Activated CD8-positive, alpha-beta memory T cell treated with anti-CD3 and anti-CD28 coated beads, Interleukin-2, amount 50 U/mL, for 1 hour (primary cell): ENCODE results near the gene GNAQ.
"Not testable (repeated sequence)": the region's sequence is repeated elsewhere in the genome, so short reads cannot be mapped to it uniquely, and the experiment has no call there.

ENCODE experiments used
- DNase-seq: peaks from one replicate; pipeline ENCODE4 v3.0.0-alpha.2; 2020; ENCODE audit errors: extremely low read depth

The GNAQ gene

DNA sequence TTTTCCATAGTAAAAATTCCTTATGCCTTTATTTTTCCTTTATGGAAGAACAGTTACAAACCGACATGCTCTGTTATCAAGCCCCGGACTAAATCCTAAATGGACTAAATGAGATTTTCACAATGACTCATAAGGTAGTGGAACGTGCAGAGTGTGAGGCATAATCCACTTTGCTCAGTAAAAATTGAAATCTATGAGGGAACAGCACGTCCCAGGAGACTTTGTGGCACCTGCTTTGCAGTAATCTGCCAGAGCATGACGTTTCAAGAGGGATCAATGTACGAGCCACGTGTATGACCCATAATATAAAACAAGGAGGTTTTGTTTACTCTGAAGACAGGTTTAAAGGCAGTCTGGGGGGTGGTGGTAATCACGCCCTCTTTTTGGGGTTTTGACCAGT lies 299.7 kb downstream of the GNAQ start:
- DNase-seq, result no peak

DNA sequence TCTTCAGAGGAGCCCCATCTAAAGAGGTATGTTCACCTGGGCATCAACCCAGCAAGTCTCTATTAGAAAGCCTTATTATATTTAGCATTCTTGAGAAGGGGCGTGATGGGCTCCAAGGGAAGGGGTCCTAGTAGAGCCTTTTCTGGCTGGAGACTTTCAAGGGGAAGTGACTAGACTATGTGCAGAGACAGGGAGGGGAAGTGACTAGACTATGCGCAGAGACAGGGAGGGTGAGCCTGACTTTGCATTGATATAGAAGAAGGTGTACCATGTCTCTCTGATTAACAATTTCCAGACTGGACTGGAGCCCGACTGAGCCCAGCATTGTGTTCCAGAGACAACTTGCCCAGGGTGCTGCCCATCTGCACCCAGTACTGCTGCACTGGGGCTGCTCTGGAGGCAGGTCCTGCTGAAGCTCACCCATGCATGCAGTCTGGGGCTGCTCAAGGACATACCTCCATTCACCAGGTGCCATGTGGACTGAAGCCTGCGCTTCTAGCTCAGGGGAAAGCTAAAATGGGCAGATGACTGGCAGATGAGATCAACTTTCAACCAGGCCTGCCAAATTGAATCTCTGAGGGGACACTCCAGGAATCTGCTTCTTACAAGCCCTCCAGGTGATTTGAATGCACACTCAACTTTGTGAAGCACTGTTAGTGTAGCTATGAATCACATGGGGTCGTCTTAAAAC lies 300.5 kb downstream of the GNAQ start:
- DNase-seq, result no peak

DNA sequence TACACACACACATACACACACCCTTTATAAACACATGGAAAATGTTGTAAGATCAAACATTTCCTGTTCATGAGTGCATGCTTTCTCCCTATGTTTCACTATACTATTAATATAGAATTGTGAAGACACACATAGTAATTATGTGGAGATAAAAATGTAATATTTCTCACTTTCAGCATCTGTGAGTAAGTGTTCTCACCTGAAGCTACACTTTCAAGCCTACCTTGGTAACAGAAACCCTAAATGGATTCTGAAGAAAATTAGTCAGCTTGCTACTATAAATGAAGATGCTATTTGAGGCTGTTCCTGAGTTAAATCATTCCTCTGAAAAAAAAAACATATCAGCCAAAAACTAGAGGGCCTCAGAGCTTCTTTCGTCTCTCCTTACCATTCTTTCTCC lies 302.4 kb downstream of the GNAQ start:
- DNase-seq, result no peak

GRCh38 chr9:77726814-77727213 lies 304.8 kb downstream of the GNAQ start:
- DNase-seq, result no peak

GRCh38 chr9:77726289-77726688 lies 305.3 kb downstream of the GNAQ start:
- no peak for DNase-seq

DNA sequence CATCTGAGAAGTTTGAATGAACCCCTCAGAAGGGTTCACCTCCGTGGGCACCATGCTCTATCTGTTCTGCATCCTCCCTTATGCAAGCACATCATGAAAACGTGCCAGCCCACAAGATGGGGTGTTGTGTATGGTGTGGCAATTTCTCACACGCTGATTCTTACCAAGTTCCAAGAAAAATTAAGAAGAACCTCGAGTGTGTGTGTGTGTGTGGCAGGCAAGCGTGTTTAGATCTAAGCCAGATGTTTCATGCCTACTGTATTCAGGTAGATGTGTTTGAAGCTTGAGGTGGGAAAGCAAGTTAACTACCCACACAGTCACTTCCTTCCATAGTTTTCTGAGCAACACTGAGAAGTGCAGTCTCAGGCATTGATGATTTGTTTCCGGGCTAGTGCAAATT lies 305.8 kb downstream of the GNAQ start:
- DNase-seq, result no peak

DNA sequence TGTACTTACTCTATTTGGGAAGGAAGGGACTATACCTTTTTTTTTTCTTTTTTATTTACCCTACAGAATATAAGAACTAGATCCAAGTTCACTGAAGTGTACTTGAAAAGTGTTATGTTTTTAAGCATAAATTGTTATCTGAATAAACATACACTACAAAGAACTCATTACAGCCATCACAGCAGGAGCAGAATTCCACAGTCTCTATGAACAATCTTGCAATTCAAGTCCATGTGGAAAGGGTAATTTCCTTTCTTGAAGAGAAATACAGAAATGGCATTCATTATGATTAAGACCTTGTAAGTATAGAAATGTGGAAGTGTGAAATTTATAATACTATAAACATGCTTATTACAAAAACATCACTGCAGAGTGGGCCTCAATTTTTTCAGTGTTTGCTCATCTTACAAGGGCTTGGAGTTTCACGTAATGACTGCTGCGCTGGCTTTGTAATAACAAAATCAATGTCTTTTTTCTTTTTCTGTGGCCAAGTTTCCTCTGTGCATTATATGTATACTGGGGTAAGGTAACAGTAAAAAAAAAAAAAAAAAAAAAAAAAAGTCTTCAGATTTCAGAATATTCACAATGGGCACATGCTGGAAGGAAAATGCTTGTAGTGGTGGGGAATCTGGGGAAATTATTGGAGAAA lies 306.4 kb downstream of the GNAQ start:
- no peak for DNase-seq

DNA sequence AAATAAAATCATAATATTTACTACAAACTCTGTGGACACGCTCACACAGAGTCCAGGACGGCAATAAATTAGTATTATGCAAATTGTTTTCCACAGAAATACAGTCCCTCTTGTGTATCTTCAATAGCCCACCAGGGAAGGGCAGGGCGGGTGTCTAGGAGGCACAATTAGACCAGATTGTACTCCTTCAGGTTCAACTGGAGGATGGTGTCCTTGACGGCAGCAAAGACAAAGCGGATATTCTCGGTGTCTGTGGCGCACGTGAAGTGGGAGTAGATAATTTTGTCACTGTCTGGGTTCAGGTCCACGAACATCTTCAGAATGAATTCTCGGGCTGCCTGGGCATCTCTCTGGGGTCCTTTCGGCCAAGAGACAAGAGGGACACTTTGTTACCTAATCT lies 310.5 kb downstream of the GNAQ start:
- not testable (repeated sequence) for DNase-seq

DNA sequence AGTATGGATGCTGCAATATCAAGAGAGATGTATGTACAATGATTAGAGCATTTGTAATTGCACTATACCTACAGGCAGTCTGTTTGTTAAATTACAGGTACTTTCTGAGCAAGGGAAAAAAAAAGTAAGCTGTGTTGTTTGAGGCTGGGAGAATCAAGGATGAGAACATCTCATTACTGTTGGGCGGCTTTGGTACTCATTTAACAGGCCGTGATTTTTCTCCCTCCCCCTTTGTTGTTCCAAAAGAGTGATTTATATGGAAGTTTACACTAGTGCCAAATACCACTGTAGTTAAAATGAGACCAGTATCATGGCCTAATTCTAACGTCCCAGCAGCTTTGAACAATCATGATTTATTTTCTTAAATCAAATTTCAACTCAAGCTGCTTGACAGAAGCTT lies 312.3 kb downstream of the GNAQ start:
- DNase-seq, result no peak

DNA sequence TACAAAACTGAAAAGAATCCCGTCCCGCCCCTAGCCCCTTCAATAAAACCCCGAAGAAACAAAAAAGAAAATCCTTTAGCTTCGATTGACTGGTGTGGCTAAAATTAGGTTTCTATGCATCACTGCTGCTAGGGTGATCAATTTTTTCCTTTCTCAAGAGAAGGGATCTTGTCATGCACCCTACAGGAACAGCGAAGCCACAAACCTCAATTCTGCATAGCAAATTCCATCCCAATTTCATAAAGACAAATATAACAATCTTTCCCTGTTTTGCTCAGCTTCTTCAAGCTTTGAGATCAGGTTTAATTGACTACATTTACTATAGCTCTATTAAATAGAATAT lies 313.3 kb downstream of the GNAQ start:
- DNase-seq, result not testable (repeated sequence)

DNA sequence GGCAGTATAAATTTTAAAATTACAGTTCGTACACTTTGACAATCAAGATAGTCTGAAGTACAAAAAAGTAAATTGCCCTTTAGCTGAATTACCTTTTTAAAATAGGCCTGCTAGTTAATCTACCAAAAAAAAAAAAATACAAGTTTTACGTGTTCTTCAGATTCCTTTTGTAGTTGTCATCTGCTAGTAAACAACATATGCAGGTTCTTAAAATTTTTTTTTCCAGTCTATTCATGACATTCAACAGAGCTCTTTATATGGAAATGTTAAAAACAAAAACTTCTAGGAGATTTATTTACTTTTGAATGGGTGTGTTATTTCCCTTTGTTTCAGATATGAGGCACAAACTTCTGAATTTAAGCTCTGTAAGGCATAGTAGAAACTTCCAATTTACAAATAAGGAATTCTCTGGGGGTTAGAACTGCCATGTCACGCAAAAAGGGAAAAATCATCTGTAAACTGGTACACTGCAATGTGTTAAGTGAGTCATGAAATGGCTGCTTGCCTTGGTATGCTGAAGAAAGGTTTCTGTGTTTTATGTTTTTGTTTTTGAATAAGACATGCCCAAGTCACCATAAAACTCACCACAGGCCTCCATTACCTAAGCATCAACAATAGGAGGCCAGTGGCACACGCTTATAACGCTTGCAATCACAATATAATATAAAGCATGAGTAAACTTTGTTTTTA lies 313.9 kb downstream of the GNAQ start:
- not testable (repeated sequence) for DNase-seq

- DNase-seq, result no peak
These were observed 317.5 kb downstream of the GNAQ start for GRCh38 chr9:77714077-77714549.

DNA sequence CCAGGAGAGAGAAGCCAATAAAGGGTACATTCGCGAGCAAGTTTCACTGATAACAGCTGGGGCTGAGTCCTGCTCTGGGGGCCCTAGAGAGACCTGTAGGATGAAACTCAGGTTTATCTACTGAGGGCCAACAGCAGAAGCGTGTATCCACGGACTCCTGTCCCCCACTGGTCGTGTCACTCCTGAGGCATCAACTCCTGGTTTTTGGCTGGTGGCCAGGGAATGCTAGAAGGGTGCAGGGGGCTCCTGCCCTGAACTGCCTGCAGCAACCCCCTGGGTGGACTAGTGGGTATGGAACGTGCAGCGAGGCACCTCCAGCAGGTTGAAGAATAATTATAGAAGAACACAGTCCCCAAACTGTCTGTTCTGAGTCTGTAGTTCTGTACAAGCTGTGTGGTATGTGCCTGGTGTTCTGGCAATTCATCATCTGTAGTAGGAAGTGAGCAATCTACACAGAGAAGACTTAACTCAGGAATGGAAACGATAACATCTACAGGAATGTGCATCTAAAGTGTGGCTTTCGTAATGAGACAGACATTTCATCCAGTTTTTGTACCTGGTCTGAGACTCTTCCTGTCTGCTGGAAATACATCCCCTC lies 319.0 kb downstream of the GNAQ start:
- no peak for DNase-seq

DNA sequence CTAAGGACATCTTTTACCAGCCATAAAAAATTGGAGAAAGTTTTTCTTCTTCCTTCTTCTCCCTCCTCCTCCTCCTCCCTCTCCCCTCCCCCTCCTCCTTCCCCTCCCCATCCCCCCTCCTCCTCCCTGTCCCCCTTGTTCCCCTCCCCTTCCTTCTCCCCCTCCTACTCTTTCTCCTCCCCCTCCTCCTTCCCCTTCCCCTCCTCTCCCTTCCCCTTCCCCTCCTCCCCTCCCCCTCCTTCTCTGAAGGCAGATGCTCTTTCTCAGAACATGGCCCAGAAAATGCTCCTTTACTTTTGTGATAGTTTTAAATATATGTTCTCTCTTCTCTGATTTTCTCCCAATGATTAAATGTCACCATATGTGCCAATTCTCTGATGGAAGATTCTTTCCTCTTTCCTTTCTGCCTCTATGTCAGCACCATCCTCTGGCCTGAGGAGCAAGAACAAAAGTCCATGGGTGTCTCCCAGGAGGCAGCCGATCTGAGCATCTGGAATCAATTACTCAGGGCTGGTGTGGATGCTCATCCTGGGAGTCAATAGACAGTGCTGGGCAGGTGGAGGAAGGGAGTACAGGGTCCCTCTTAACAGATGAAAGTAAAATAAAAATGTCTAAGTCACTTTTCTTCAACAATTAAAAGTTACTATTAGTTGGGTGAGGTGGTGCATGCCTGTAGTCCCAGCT lies 320.5 kb downstream of the GNAQ start:
- no peak for DNase-seq

DNA sequence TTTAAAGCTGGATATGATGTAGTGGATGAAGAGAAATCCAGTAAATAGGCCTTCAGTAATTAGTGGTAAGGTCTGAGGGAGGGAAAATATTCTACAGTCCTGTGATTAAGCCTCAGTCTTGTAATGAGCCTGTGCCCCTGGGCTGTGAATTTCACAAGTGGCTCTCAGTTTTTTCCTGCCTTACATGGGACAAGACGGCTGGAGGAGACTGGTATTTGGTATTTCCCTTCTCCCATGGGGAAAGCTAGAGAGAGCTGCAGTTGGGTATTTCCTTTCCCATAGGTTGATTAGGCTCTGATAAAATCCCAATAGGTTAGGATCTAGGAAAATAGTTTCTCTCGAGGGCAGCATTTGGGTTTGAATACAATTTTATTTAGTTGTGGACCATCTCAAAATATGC lies 321.3 kb downstream of the GNAQ start:
- DNase-seq, result no peak

GRCh38 chr9:77708064-77708815 lies 323.4 kb downstream of the GNAQ start:
- DNase-seq, result no peak

DNA sequence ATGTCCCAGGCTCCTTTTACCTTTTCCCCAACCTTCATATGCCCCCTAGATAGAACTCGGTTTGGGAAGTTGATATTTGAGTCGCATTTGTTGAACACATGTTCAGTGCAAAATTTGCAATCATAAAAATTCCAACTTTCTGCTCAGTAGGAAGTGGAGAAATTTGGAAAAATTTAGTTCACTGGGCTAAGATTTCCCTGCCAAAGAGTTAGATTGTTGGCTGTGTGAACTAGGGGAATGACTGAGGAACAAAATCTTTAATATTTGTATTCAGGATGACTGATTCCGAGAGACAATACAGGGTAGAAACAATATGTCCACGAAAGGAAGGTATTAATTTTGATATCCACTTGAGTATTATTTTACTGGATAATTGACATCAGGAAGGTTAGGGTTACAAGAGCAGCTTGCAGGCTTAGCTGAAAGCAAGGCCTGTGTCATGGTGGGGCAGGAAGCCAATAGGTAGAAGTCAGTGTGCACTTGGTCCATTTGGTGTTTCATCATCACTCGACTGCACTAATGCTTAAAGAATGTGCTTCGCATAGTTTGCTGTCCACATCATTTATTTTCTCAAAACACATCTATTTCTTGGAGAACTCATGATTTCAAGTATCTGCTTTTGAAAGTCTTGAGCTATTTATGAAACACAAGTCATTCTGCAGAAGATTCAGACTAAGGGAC lies 324.1 kb downstream of the GNAQ start:
- no peak for DNase-seq

DNA sequence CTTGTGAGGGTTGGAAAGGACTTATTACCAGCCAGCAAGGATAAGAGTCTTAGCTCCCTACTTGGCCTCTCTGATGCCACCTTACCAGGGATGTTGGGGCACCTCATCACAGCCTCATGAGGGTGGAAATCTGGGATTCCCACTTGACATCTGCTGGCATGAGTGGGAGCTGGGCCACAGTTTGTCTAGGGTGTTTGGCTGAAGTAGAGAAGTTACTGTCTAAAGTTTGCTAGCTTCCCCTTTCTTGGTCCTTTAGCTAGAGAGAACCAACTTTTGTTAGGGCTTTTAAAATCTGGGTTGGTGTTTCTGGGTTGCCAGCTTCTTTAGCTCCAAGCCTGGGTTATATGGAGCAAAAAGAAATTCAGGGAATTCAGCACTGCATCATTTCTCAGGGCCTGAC lies 326.0 kb downstream of the GNAQ start:
- DNase-seq, result no peak

GRCh38 chr9:77702521-77703390 lies 328.9 kb downstream of the GNAQ start:
- DNase-seq, result not testable (repeated sequence)
